Stimulated activated CD4-positive, alpha-beta T cell treated with anti-CD3 and anti-CD28 coated beads, Interleukin-1b, Interleukin-23, amount 100 ng/mL, for 48 hours (primary cell): ENCODE results near the gene SERPINE2.
"Not testable (repeated sequence)": the region's sequence is repeated elsewhere in the genome, so short reads cannot be mapped to it uniquely, and the experiment has no call there.

Experiments used
- DNase-seq: peaks from one replicate; pipeline ENCODE4 v3.0.0-alpha.2; 2020

SERPINE2 gene

GRCh38 chr2:224009605-224010315 is 29.3 kb downstream of the SERPINE2 start:
- no peak for DNase-seq

- no peak for DNase-seq
These were observed 30.3 kb downstream of the SERPINE2 start for GRCh38 chr2:224008702-224009261.

- DNase-seq: no peak
These were observed 34.9 kb downstream of the SERPINE2 start for GRCh38 chr2:224004105-224004695.

- not testable (repeated sequence) for DNase-seq
These were observed 38.4 kb downstream of the SERPINE2 start for GRCh38 chr2:224000662-224001061.

GRCh38 chr2:223999862-224000261 is 39.2 kb downstream of the SERPINE2 start:
- no peak for DNase-seq

GRCh38 chr2:223998948-223999347 is 40.1 kb downstream of the SERPINE2 start:
- DNase-seq: no peak

- DNase-seq: no peak
These were observed 41.1 kb downstream of the SERPINE2 start for GRCh38 chr2:223997938-223998337.

GRCh38 chr2:223996391-223996790 is 42.7 kb downstream of the SERPINE2 start:
- DNase-seq: no peak

GRCh38 chr2:223995569-223995968 is 43.5 kb downstream of the SERPINE2 start:
- no peak for DNase-seq

GRCh38 chr2:223994562-223995162 is 44.4 kb downstream of the SERPINE2 start:
- no peak for DNase-seq

GRCh38 chr2:223993634-223994232 is 45.4 kb downstream of the SERPINE2 start:
- DNase-seq: peak; percentile 52

- no peak for DNase-seq
These were observed 47.5 kb downstream of the SERPINE2 start for GRCh38 chr2:223991611-223992010.

- DNase-seq: no peak
These were observed 49.2 kb downstream of the SERPINE2 start for GRCh38 chr2:223989856-223990232.

GRCh38 chr2:223989206-223989855 is 49.8 kb downstream of the SERPINE2 start:
- no peak for DNase-seq

GRCh38 chr2:223981241-223981640 is 57.8 kb downstream of the SERPINE2 start:
- DNase-seq: no peak

GRCh38 chr2:223980803-223981202 is 58.3 kb downstream of the SERPINE2 start:
- no peak for DNase-seq

- DNase-seq: no peak
These were observed 58.7 kb downstream of the SERPINE2 start for GRCh38 chr2:223980397-223980735.

- DNase-seq: no peak
These were observed 59.2 kb downstream of the SERPINE2 start for GRCh38 chr2:223979730-223980396.

- no peak for DNase-seq
These were observed 60.6 kb downstream of the SERPINE2 start for GRCh38 chr2:223978451-223978850.

- no peak for DNase-seq
These were observed 62.4 kb downstream of the SERPINE2 start for GRCh38 chr2:223976635-223977226.

- DNase-seq: no peak
These were observed 65.5 kb downstream of the SERPINE2 start for GRCh38 chr2:223973606-223974005.

- DNase-seq: no peak
These were observed 66.4 kb downstream of the SERPINE2 start for GRCh38 chr2:223972656-223973102.
